ENCODE results near the gene OXA1L. TPM values are rescaled to one million over a fixed set of nuclear protein-coding genes. Genes with fewer than 3 reads are reported as not detected.

OXA1L gene
- total RNA-seq (2022) (100 and 103 TPM in 2 replicates), Bru-seq, nascent RNA (percentile 92 among the genes with signal in this experiment), BruChase-seq, experiment 1, labeled RNA remaining after a 6-hour chase (percentile 96 among the genes with signal in this experiment), BruChase-seq, experiment 2, labeled RNA remaining after a 2-hour chase (percentile 94 among the genes with signal in this experiment)
- long read RNA-seq, transcript OXA1L-201 (10 exons, 1,719 nt), result major isoform, 140 of 183 reads
- long read RNA-seq, partial matches to known transcripts, result 10 of 183 reads
- long read RNA-seq, other reads (novel, unspliced or antisense), result 33 of 183 reads

DNA sequence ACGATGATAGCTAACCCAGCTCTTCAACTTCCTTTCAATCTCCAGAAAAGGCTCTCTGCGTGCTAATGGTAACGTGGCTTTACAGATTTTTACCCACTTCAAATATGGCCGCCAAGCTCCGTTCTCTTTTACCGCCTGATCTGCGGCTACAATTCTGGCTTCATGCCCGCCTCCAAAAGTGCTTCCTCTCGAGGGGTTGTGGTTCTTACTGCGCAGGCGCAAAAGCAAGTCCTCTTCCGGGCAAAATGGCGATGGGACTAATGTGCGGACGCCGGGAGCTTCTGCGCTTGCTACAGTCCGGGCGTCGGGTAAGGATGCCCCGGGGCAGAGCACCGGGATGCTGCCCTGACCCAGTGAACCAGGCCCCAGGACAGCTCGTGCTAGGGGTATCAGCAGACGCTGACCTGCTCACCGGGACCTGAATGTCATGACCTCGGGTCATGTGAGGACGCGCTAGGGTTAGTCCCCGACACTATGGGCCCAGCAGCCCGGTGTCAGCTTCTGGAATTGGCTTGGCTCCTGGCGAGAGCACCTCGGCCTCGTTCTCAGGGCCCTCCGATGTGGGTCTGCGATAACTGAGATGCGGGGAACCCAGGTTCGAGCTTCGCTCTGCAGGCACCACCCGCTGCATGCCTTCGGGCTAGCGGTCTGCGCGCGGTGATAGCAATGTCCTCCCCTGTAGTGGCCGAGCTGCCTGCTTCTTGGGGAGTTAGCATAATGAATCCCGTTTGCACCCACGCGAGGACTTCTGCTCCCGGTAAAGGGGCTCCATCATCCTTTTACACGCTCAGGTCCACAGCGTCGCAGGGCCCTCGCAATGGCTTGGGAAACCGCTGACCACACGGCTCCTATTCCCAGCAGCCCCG, at the start of gene OXA1L:
Gene OXA1L, plus strand, starts transcription at position 232 of the 866 bp plus-strand sequence. Its CDS starts 14 bp downstream, at position 246.
- no peaks in the 10 kb centered on the region for H3K27me3 Mint-ChIP-seq (ENCODE audit: insufficient read depth, unreplicated experiment)
- intact Hi-C loops (cut with micrococcal nuclease), result loop anchor here (5.0 kb wide), 1 partner anchor 209 kb away; no protein-coding TSS in a partner anchor
- TSS peak; percentile 37 for BruUV-seq (replicated peaks)

DNA sequence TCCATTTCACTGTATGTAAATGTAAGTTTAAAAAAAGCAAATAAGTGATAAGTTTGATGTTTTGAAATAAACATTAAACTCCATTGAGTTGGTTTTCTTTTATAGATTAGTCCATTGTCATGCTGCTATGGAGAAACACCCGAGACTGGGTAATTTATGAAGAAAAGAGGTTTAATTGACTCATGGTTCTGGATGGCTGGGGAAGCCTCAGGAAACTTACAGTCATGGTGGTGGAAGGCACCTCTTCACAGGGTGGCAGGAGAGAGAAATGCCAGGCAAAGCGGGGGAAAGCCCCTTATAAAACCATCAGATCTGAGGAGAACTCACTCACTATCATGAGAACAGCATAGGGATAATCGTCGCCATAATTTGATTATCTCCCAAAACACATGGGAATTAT, 48.4 kb upstream of the OXA1L start:
- TF ChIP-seq, protein P1, sequence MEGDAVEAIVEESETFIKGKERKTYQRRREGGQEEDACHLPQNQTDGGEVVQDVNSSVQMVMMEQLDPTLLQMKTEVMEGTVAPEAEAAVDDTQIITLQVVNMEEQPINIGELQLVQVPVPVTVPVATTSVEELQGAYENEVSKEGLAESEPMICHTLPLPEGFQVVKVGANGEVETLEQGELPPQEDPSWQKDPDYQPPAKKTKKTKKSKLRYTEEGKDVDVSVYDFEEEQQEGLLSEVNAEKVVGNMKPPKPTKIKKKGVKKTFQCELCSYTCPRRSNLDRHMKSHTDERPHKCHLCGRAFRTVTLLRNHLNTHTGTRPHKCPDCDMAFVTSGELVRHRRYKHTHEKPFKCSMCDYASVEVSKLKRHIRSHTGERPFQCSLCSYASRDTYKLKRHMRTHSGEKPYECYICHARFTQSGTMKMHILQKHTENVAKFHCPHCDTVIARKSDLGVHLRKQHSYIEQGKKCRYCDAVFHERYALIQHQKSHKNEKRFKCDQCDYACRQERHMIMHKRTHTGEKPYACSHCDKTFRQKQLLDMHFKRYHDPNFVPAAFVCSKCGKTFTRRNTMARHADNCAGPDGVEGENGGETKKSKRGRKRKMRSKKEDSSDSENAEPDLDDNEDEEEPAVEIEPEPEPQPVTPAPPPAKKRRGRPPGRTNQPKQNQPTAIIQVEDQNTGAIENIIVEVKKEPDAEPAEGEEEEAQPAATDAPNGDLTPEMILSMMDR (IDR thresholded peaks at IDR 0.05; ENCODE audit: unreplicated experiment), result no peak
- BruUV-seq (replicated peaks), result no TSS peak
- no peak for DNase-seq (ENCODE audit: unreplicated experiment)
- intact Hi-C loops (cut with micrococcal nuclease), result no loop called here
- CTCF ChIA-PET, result interaction anchor here (0.6 to 1.1 kb wide), 3 partner anchors 119 to 441 kb away, joined by 3 to 5 read pairs (median 4); no protein-coding TSS in a partner anchor
- Mint-ChIP-seq H3K9me3 (ENCODE audit: unreplicated experiment) (no peaks in the 10 kb centered on the region), H3K4me1 (ENCODE audit: insufficient read depth, unreplicated experiment) (no peaks in the 10 kb centered on the region), H3K27me3 (ENCODE audit: insufficient read depth, unreplicated experiment) (no peaks in the 10 kb centered on the region), H3K27ac (ENCODE audit: low read depth, unreplicated experiment) (no peak overlapping the region), H3K36me3 (ENCODE audit: insufficient read depth, unreplicated experiment) (peaks cover 6% of the 10 kb centered on the region), H3K4me3 (ENCODE audit: unreplicated experiment) (no peak overlapping the region)
- POLR2A ChIA-PET, result no interaction called here

More for the DNA sequence above, at the start of gene OXA1L:
- H3K9me3 Mint-ChIP-seq (ENCODE audit: unreplicated experiment), result no peaks in the 10 kb centered on the region
- H3K36me3 Mint-ChIP-seq (ENCODE audit: insufficient read depth, unreplicated experiment), result peaks cover 65% of the 10 kb centered on the region
- POLR2A ChIA-PET, result interaction anchor here (0.5 to 3.4 kb wide), 43 partner anchors 9 to 304 kb away, joined by 3 to 57 read pairs (median 4); partner anchors contain the start of genes ABHD4, DAD1, LRP10 and MRPL52
- peak within 1 kb of the TSS; percentile 99 for H3K27ac Mint-ChIP-seq (ENCODE audit: low read depth, unreplicated experiment)
- peaks cover 21% of the 10 kb centered on the region for H3K4me1 Mint-ChIP-seq (ENCODE audit: insufficient read depth, unreplicated experiment)
- H3K4me3 Mint-ChIP-seq (ENCODE audit: unreplicated experiment), result peak within 1 kb of the TSS; percentile 91
- CTCF ChIA-PET, result interaction anchor here (0.6 to 4.0 kb wide), 20 partner anchors 12 to 1672 kb away, joined by 3 to 19 read pairs (median 4); no protein-coding TSS in a partner anchor
- DNase-seq (ENCODE audit: unreplicated experiment), result peak; percentile 99
- TF ChIP-seq, protein P1 (IDR thresholded peaks at IDR 0.05; ENCODE audit: unreplicated experiment), result no peak

DNA sequence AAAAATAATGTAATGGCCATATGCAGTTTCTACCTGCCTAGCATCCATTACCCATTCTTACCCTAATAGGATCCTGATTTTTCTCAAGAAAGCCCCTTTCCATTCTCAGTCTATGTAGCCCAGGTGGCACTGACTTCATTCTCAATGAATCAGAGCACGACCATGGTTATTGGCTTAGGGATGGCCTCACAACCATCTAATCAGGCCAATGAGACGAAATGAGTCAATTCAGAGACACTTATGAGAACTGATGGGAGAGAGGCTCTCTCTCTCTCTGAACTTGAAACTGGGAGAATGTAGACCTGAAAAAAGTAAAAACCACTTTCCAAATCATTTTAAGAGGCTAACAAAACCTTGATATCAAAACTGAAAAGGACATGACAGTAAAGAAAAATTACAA, 45.3 kb upstream of the OXA1L start:
- ChIA-PET POLR2A (interaction anchor here (0.8 kb wide), 1 partner anchor 18 kb away, joined by 3 read pairs; no protein-coding TSS in a partner anchor), CTCF (interaction anchor here (0.6 to 1.3 kb wide), 2 partner anchors 12 to 1586 kb away, joined by 3 to 4 read pairs; no protein-coding TSS in a partner anchor)
- H3K9me3 Mint-ChIP-seq (ENCODE audit: unreplicated experiment), result no peaks in the 10 kb centered on the region
- H3K4me3 Mint-ChIP-seq (ENCODE audit: unreplicated experiment), result no peak overlapping the region
- no TSS peak for BruUV-seq (replicated peaks)
- TF ChIP-seq, protein P1 (IDR thresholded peaks at IDR 0.05; ENCODE audit: unreplicated experiment), result no peak
- no peak for DNase-seq (ENCODE audit: unreplicated experiment)
- peaks cover 6% of the 10 kb centered on the region for H3K36me3 Mint-ChIP-seq (ENCODE audit: insufficient read depth, unreplicated experiment)
- no peaks in the 10 kb centered on the region for H3K4me1 Mint-ChIP-seq (ENCODE audit: insufficient read depth, unreplicated experiment)
- H3K27me3 Mint-ChIP-seq (ENCODE audit: insufficient read depth, unreplicated experiment), result no peaks in the 10 kb centered on the region
- intact Hi-C loops (cut with micrococcal nuclease), result no loop called here
- no peak overlapping the region for H3K27ac Mint-ChIP-seq (ENCODE audit: low read depth, unreplicated experiment)

Measured in MCF 10A (cell line).